KBM-7 (cell line): ENCODE measurements around the gene ZNF316.
A peak's percentile ranks its signal among the peaks of the same experiment; 100 is the strongest.
"Not testable (repeated sequence)": the region's sequence is repeated elsewhere in the genome, so short reads cannot be mapped to it uniquely, and the experiment has no call there.

Experiments
- DNase-seq: peaks from one replicate; pipeline ENCODE4 v3.0.0-alpha.2; 2015
- in situ Hi-C: fragments of 300-500 bp; cut with MboI; formaldehyde crosslinking; loops from 2 replicates; pipeline ENCODE4 v1.14.3; 2020; ENCODE audit warnings: low sequenced_read_pairs, low pct_unique_long_range_greater_than_20kb, mixed read lengths

The ZNF316 gene

DNA sequence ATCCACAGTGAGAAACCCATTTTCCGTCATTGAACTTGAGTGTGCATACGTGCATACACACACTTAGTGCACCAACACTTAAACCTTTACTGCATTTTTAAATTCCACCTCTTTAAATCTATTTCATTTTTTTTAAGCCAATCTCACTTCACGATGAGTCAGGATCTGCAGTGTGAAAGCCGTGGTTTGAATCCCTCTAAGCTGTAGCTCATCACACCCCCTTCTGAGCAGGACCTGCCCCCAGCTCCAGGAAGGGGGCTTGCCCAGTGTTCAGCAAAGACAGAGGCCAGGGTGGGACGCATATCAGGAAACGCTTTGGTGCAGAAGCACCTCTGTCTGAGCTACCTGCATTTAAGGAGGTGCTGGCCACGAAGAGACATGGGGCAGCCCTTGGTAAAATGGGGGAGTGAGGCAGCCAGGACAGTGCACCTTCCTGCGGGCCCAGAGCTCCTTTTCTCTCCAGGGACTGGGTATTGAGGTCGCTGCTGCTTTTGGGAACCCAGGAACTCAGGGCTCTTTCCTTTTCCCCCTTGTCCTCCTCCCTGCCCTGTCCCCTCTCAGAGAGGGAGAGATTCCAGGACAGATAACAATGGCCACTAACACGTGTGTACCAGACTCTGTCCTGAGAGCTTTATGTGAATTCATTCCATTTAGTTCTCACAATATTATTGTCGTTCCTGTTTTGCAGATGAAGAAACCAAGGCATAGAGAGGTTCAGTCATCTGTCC lies 21.7 kb downstream of the ZNF316 start:
- DNase-seq = no peak
- in situ Hi-C loops = no loop called here

DNA sequence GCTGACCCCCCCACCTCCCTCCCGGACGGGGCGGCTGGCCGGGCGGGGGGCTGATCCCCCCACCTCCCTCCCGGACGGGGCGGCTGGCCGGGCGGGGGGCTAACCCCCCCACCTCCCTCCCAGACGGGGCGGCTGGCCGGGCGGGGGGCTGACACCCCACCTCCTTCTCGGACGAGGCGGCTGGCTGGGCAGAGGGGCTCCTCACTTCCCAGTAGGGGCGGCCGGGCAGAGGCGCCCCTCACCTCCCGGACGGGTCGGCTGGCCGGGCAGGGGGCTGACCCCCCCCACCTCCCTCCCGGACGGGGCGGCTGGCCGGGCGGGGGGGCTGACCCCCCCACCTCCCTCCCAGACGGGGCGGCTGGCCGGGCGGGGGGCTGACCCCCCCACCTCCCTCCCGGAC lies 33.7 kb downstream of the ZNF316 start:
- in situ Hi-C loops, DNase-seq: not testable (repeated sequence)

DNA sequence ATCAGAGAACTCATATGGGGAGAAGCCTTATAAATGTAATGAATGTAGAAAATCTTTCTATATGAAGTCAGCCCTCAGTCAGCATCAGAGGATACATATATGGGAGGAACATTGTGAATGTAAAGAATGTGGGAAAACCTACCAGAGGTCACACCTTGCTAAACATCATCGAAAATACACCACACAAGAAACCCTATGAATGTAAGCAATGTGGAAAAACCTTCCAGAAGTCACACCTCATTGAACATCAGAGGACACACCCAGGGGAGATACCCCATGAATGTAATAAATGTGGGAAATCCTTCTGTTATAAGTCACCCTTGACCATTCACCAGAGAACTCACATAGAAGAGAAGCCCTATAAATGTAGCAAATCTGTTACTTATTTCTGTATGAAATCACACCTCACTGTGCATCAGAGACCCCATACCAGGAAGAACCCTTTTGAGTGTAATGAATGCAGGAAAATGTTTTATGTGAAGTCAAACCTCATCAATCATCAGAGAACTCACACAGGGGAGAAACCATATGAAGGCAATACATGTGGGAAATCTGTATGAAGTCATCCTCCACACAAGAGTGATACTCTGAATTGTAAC lies 38.8 kb downstream of the ZNF316 start:
- peak; percentile 33 for DNase-seq
- in situ Hi-C loops = no loop called here

DNA sequence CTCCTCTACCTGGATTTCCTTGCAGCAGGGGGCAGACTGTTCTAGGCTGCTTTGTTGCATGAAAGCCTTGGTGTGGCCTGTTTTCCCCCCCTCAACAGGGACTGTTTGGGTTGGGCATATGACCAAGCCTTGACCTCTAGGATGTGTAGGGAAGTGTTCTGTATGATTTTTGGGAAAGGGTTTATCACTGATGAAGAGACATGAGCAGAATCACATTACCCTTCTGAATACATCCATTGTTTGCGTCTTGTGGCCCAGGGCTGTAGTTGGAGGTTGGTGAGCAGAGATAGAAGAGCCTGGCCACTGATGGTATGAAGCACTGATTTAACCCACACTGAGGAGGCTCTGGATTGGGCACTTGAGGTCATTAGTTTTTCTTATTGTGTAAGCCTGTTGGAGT lies 43.0 kb downstream of the ZNF316 start:
- in situ Hi-C loops = no loop called here
- DNase-seq = no peak

DNA sequence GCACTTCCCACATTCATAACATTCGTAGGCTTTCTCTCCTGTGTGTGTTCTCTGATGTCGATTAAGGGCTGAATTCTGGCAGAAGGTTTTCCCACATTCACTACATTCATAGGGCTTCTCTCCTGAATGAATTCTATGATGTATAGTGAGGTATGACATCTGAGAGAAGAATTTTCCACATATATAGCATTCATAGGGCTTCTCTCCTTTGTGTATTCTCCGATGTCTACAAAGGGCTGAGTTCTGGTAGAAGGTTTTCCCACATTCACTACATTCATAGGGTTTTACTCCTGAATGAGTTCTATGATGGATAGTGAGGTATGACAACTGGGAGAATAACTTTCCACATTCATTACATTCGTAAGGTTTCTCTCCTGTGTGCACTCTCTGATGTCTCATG lies 54.0 kb downstream of the ZNF316 start:
- in situ Hi-C loops = no loop called here

DNA sequence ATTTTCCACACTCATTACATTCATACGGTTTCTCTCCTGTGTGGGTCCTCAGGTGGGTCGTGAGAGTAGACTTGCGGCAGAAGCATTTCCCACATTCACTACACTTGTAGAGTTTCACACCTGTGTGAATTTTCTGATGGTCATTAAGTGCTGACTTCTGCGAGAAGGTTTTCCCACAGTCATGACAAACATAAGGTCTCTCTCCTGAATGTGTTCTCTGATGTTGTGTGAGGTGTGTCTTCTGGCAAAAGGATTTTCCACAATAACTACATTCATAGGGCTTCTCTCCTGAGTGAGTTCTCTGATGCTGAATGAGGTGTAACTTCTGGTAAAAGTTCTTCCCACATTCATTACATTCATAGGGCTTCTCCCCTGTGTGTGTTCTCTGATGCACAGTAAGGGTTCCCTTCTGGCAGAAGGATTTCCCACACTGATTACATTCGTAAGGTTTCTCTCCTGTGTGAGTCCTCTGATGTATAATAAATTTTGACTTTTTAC lies 54.5 kb downstream of the ZNF316 start:
- peak; percentile 34 for DNase-seq
- in situ Hi-C loops = no loop called here

More for the DNA sequence above, 54.0 kb downstream of the ZNF316 start:
- DNase-seq = no peak

DNA sequence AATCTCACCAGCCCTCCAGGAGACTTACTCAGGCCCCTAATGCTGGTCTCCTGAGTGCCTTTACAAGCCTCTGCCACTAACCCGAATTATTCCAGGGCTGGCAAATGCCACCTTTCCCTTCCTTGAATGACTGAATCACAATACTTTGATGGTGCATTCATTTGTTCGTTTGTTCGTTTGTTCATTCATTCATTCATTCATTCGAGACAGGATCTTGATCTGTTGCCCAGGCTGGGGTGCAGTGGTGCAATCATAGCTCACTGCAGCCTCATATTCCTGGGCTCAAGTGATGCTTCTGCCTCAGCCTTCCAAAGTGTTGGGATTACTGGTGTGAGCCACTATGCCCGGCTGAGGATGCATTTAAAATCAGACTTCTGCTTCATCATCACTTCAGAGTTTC lies 63.7 kb downstream of the ZNF316 start:
- in situ Hi-C loops = no loop called here
- DNase-seq = no peak

DNA sequence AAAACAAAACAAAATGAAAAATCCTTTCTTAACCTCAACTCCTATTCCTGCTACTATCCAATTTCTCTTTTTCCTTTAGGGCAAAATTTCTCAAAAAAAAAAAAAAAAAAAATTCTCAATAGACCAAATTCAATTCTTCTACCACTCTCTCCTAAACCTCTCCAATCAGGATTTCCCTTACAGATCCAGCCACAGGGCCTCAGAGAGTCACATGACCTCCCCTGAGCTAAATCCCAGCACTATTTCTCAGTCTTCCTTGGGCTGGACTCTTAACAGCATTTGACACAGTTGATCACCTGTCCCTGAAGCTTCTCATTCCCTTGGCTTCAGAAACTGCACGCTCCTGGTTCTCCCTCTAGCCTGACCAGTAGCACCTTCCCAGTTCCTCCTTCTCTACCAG lies 64.7 kb downstream of the ZNF316 start:
- in situ Hi-C loops = no loop called here
- DNase-seq = no peak
